HFFc6 (cell line): ENCODE measurements around the gene RAB11FIP3. TPM values are rescaled to one million over a fixed set of nuclear protein-coding genes. Genes with fewer than 3 reads are reported as not detected.
A peak's percentile ranks its signal among the peaks of the same experiment; 100 is the strongest.

Source experiments
- DNase-seq: peaks from one replicate; pipeline ENCODE4 v3.0.0-alpha.2; 2018
- H3K27ac Mint-ChIP-seq: 2 replicates; pipeline ENCODE4 v1.8.0; 2020; ENCODE audit warnings: mild to moderate bottlenecking, mixed read lengths
- H3K27me3 Mint-ChIP-seq: 2 replicates; pipeline ENCODE4 v1.8.0; 2021; ENCODE audit warnings: mild to moderate bottlenecking, moderate library complexity, mixed read lengths; ENCODE audit not compliant: insufficient read depth
- H3K36me3 Mint-ChIP-seq: 2 replicates; pipeline ENCODE4 v1.8.0; 2021; ENCODE audit warnings: low read depth, mixed read lengths
- H3K4me1 Mint-ChIP-seq: 2 replicates; pipeline ENCODE4 v1.8.0; 2020; ENCODE audit warnings: low read depth, mixed read lengths
- H3K4me3 Mint-ChIP-seq: 2 replicates; pipeline ENCODE4 v1.8.0; 2020; ENCODE audit warnings: mild to moderate bottlenecking, moderate library complexity, mixed read lengths
- H3K9me3 Mint-ChIP-seq: 2 replicates; pipeline ENCODE4 v1.8.0; 2020; ENCODE audit warnings: mild to moderate bottlenecking, mixed read lengths
- CTCF ChIP-seq: fragments of 200-600 bp; sonication (generic); IDR thresholded peaks from 2 replicates; pipeline ENCODE4 v1.5.0; 2021; ENCODE audit warnings: antibody characterized with exemption, mild to moderate bottlenecking
- total RNA-seq, 6 experiments: library from RNA; stranded (reverse); fragmentation: NEBNext Ultra II Directional; extraction: Animal tissue kit (Norgen Biotek cat#: 25700); gene quantifications; 2 replicates in 1 of 6; 3 replicates in 5 of 6; pipeline ENCODE4 v1.2.3, GENCODE V29; 2021

RAB11FIP3 gene
- total RNA-seq, 6 experiments from 2014 or later, result 30.3 to 36.9 (median 33.9) TPM

- TF ChIP-seq CTCF, result no peak
- H3K4me1 Mint-ChIP-seq, result peaks cover 38% of the 10 kb centered on the region
- no peaks in the 10 kb centered on the region for H3K27me3 Mint-ChIP-seq
- no peak overlapping the region for H3K27ac Mint-ChIP-seq
- no peak for DNase-seq
- peak overlapping the region; percentile 84; the same call in 1 of the 2 replicates for H3K4me3 Mint-ChIP-seq
- no peaks in the 10 kb centered on the region for H3K36me3 Mint-ChIP-seq
- no peaks in the 10 kb centered on the region for H3K9me3 Mint-ChIP-seq
Observed at GRCh38 chr16:425740-426114, 278 bp downstream of the RAB11FIP3 start.

- TF ChIP-seq CTCF, result no peak
- Mint-ChIP-seq H3K9me3 (no peaks in the 10 kb centered on the region), H3K4me1 (peaks cover 38% of the 10 kb centered on the region), H3K27me3 (no peaks in the 10 kb centered on the region), H3K36me3 (no peaks in the 10 kb centered on the region), H3K27ac (peak overlapping the region; percentile 18), H3K4me3 (peak overlapping the region; percentile 87)
- no peak for DNase-seq
Observed at GRCh38 chr16:426115-426905, 861 bp downstream of the RAB11FIP3 start.

GRCh38 chr16:426906-427249 is 1.4 kb downstream of the RAB11FIP3 start:
- no peaks in the 10 kb centered on the region for H3K9me3 Mint-ChIP-seq
- no peaks in the 10 kb centered on the region for H3K36me3 Mint-ChIP-seq
- peak overlapping the region; percentile 13 for H3K27ac Mint-ChIP-seq
- no peaks in the 10 kb centered on the region for H3K27me3 Mint-ChIP-seq
- DNase-seq, result no peak
- TF ChIP-seq CTCF, result no peak
- peaks cover 38% of the 10 kb centered on the region for H3K4me1 Mint-ChIP-seq
- H3K4me3 Mint-ChIP-seq, result peak overlapping the region; percentile 87

- Mint-ChIP-seq H3K27me3 (no peaks in the 10 kb centered on the region), H3K36me3 (no peaks in the 10 kb centered on the region), H3K9me3 (no peaks in the 10 kb centered on the region), H3K27ac (peak overlapping the region; percentile 13), H3K4me3 (peak overlapping the region; percentile 87), H3K4me1 (peaks cover 38% of the 10 kb centered on the region)
- no peak for DNase-seq
- TF ChIP-seq CTCF, result no peak
Observed at GRCh38 chr16:427250-427649, 1.8 kb downstream of the RAB11FIP3 start.

GRCh38 chr16:430904-431303 is 5.5 kb downstream of the RAB11FIP3 start:
- H3K4me3 Mint-ChIP-seq, result no peak overlapping the region
- H3K9me3 Mint-ChIP-seq, result no peaks in the 10 kb centered on the region
- no peak for TF ChIP-seq CTCF
- no peak for DNase-seq
- peaks cover 5% of the 10 kb centered on the region for H3K36me3 Mint-ChIP-seq
- H3K27me3 Mint-ChIP-seq, result no peaks in the 10 kb centered on the region
- H3K27ac Mint-ChIP-seq, result no peak overlapping the region
- peaks cover 31% of the 10 kb centered on the region for H3K4me1 Mint-ChIP-seq
